GM23338 (cell line): Measurements from ENCODE around the gene PRMT5. TPM values are rescaled to one million over a fixed set of nuclear protein-coding genes. Genes with fewer than 3 reads are reported as not detected.

Source experiments
- CTCF ChIP-seq, 2 experiments: fragments of 200-600 bp in 1 of 2; sonication (generic) in 1 of 2; conservative IDR thresholded peaks; 2 replicates each; pipeline versions ENCODE4 v1.5.1 to v1.6.1; 2016 to 2017; ENCODE audit warnings: antibody characterized with exemption in 2 of 2, low read depth in 2 of 2, mild to moderate bottlenecking in 2 of 2, moderate library complexity in 1 of 2
- EZH2 ChIP-seq: fragments of 200-600 bp; sonication (generic); IDR thresholded peaks from one replicate; pipeline ENCODE4 v1.8.0; 2017; ENCODE audit warnings: antibody characterized with exemption, mild to moderate bottlenecking, low read depth; ENCODE audit not compliant: unreplicated experiment
- REST ChIP-seq: IDR thresholded peaks from one replicate; pipeline ENCODE4 v1.6.1; 2018; ENCODE audit warnings: antibody characterized with exemption; ENCODE audit not compliant: unreplicated experiment
- ZNF114 ChIP-seq: fragments of 250-450 bp; sonication (Bioruptor Pico); IDR thresholded peaks from 2 replicates; pipeline ENCODE4 v1.5.0; 2020; ENCODE audit warnings: mild to moderate bottlenecking, moderate library complexity
- ZNF331 ChIP-seq: fragments of 250-450 bp; sonication (Bioruptor Pico); IDR thresholded peaks from 2 replicates; pipeline ENCODE4 v1.5.0; 2020; ENCODE audit warnings: low read depth, mild to moderate bottlenecking, moderate library complexity
- ZNF462 ChIP-seq: fragments of 250-450 bp; sonication (Bioruptor Pico); IDR thresholded peaks from 2 replicates; pipeline ENCODE4 v1.5.0; 2020; ENCODE audit warnings: mild to moderate bottlenecking, moderate library complexity
- polyA plus RNA-seq: library from polyadenylated mRNA; unstranded; fragments of >200 nt; fragmentation: Nextera tagmentation; extraction: Ambion mirVana; gene quantifications from 2 replicates; pipeline ENCODE4 v1.2.1, GENCODE V29; 2016
- total RNA-seq: library from RNA; depleted of rRNA; stranded (reverse); fragments of >200 nt; shearing (Covaris generic); gene quantifications from 2 replicates; pipeline ENCODE4 v1.2.3, GENCODE V29; 2014

Gene PRMT5
- total and polyA plus RNA-seq, 2 experiments from 2014 or later, result 68.8 to 124 TPM

- TF ChIP-seq ZNF462 (CRISPR knock-in tag), result no peak
- no peak for TF ChIP-seq CTCF (conservative IDR thresholded peaks at IDR 0.05; ENCODE audit: low read depth in 2 of 2)
- TF ChIP-seq ZNF114 (CRISPR knock-in tag), result no peak
- TF ChIP-seq REST, result no peak
- TF ChIP-seq ZNF331 (CRISPR knock-in tag), result no peak
- no peak for TF ChIP-seq EZH2
These were observed 9.6 kb downstream of the PRMT5 start (continued) for GRCh38 chr14:22919601-22919921.
